GM23338 (cell line): Measurements from ENCODE around the gene FCN1. TPM values are rescaled to one million over a fixed set of nuclear protein-coding genes. Genes with fewer than 3 reads are reported as not detected.

Experiments
- ATAC-seq: fragments of 200-7000 bp; cut with Tn5 transposase; 3 replicates; pipeline ENCODE4 v1.9.1; 2020
- DNase-seq: peaks from one replicate; pipeline ENCODE4 v3.0.0-alpha.2; 2015; ENCODE audit warnings: low spot score
- H2AFZ ChIP-seq: fragments of 200-600 bp; sonication (generic); 2 replicates; pipeline ENCODE4 v1.8.0; 2016; ENCODE audit warnings: antibody characterized with exemption, mild to moderate bottlenecking, moderate library complexity
- H3F3A ChIP-seq: fragments of 200-600 bp; sonication (generic); replicated peaks from 2 replicates; pipeline ENCODE4 v1.8.0; 2017; ENCODE audit warnings: antibody characterized with exemption, mixed run types, low read depth
- H3K27ac ChIP-seq: fragments of 200-600 bp; sonication (generic); 2 replicates; pipeline ENCODE4 v1.6.1; 2016; ENCODE audit warnings: low read depth
- H3K27me3 ChIP-seq: fragments of 200-600 bp; sonication (generic); 2 replicates; pipeline ENCODE4 v1.8.0; 2016; ENCODE audit warnings: mild to moderate bottlenecking, mixed run types, moderate library complexity; ENCODE audit not compliant: insufficient read depth
- H3K36me3 ChIP-seq: fragments of 200-600 bp; sonication (generic); 2 replicates; pipeline ENCODE4 v1.8.0; 2016; ENCODE audit warnings: mild to moderate bottlenecking; ENCODE audit not compliant: insufficient read depth
- H3K4me1 ChIP-seq: fragments of 200-600 bp; sonication (generic); 2 replicates; pipeline ENCODE4 v1.8.0; 2016; ENCODE audit warnings: mild to moderate bottlenecking, moderate library complexity; ENCODE audit not compliant: insufficient read depth
- H3K4me2 ChIP-seq: fragments of 200-600 bp; sonication (generic); 2 replicates; pipeline ENCODE4 v1.7.1; 2017; ENCODE audit warnings: mixed run types
- H3K4me3 ChIP-seq: fragments of 200-600 bp; sonication (generic); 2 replicates; pipeline ENCODE4 v1.6.1; 2016; ENCODE audit warnings: mixed run types
- H3K79me2 ChIP-seq: fragments of 200-600 bp; sonication (generic); replicated peaks from 2 replicates; pipeline ENCODE4 v1.8.0; 2017; ENCODE audit warnings: mild to moderate bottlenecking; ENCODE audit not compliant: insufficient read depth
- H3K9me2 ChIP-seq: fragments of 200-600 bp; sonication (generic); 2 replicates; pipeline ENCODE4 v1.8.0; 2017; ENCODE audit not compliant: insufficient read depth
- H4K20me1 ChIP-seq: fragments of 200-600 bp; sonication (generic); replicated peaks from 2 replicates; pipeline ENCODE4 v1.8.0; 2017; ENCODE audit warnings: mild to moderate bottlenecking; ENCODE audit not compliant: insufficient read depth
- H3K27ac Mint-ChIP-seq: 2 replicates; pipeline ENCODE4 v1.8.0; 2020; ENCODE audit warnings: inconsistent platforms, mild to moderate bottlenecking, moderate library complexity, mixed read lengths
- H3K27me3 Mint-ChIP-seq: 3 replicates; pipeline ENCODE4 v1.8.0; 2022; ENCODE audit warnings: low read depth, mild to moderate bottlenecking, moderate library complexity, mixed read lengths, inconsistent platforms; ENCODE audit not compliant: insufficient read depth, poor library complexity
- H3K36me3 Mint-ChIP-seq: 3 replicates; pipeline ENCODE4 v1.8.0; 2021; ENCODE audit warnings: low read depth, mild to moderate bottlenecking, inconsistent platforms, moderate library complexity, mixed read lengths
- H3K4me1 Mint-ChIP-seq: 3 replicates; pipeline ENCODE4 v1.8.0; 2020; ENCODE audit warnings: mild to moderate bottlenecking, inconsistent platforms, mixed read lengths
- H3K4me3 Mint-ChIP-seq: 3 replicates; pipeline ENCODE4 v1.8.0; 2021; ENCODE audit warnings: moderate library complexity, mild to moderate bottlenecking, inconsistent platforms, mixed read lengths
- H3K9me3 Mint-ChIP-seq: 3 replicates; pipeline ENCODE4 v1.8.0; 2020; ENCODE audit warnings: moderate library complexity, mild to moderate bottlenecking, inconsistent platforms, mixed read lengths
- CREB1 ChIP-seq: fragments of 250-450 bp; sonication (Bioruptor Pico); IDR thresholded peaks from 2 replicates; pipeline ENCODE4 v1.5.0; 2020; ENCODE audit warnings: low read depth, mild to moderate bottlenecking, moderate library complexity
- EZH2 ChIP-seq: fragments of 200-600 bp; sonication (generic); IDR thresholded peaks from one replicate; pipeline ENCODE4 v1.8.0; 2017; ENCODE audit warnings: antibody characterized with exemption, mild to moderate bottlenecking, low read depth; ENCODE audit not compliant: unreplicated experiment
- EZH2phosphoT487 ChIP-seq: fragments of 200-600 bp; sonication (generic); IDR thresholded peaks from one replicate; pipeline ENCODE4 v1.8.1; 2018; ENCODE audit warnings: antibody characterized with exemption; ENCODE audit not compliant: unreplicated experiment
- JUNB ChIP-seq: IDR thresholded peaks from one replicate; pipeline ENCODE4 v1.6.1; 2016; ENCODE audit warnings: antibody characterized with exemption; ENCODE audit not compliant: unreplicated experiment
- NANOG ChIP-seq: IDR thresholded peaks from 2 replicates; pipeline ENCODE4 v1.6.1; 2016; ENCODE audit warnings: antibody characterized with exemption, borderline replicate concordance
- POLR2AphosphoS5 ChIP-seq: IDR thresholded peaks from 2 replicates; pipeline ENCODE4 v1.6.1; 2016; ENCODE audit warnings: antibody characterized with exemption, low read depth
- STAT1 ChIP-seq: IDR thresholded peaks from one replicate; pipeline ENCODE4 v1.6.1; 2016; ENCODE audit warnings: antibody characterized with exemption; ENCODE audit not compliant: unreplicated experiment
- ZNF114 ChIP-seq: fragments of 250-450 bp; sonication (Bioruptor Pico); IDR thresholded peaks from 2 replicates; pipeline ENCODE4 v1.5.0; 2020; ENCODE audit warnings: mild to moderate bottlenecking, moderate library complexity
- ZNF331 ChIP-seq: fragments of 250-450 bp; sonication (Bioruptor Pico); IDR thresholded peaks from 2 replicates; pipeline ENCODE4 v1.5.0; 2020; ENCODE audit warnings: low read depth, mild to moderate bottlenecking, moderate library complexity
- polyA plus RNA-seq: library from polyadenylated mRNA; unstranded; fragments of >200 nt; fragmentation: Nextera tagmentation; extraction: Ambion mirVana; gene quantifications from 2 replicates; pipeline ENCODE4 v1.2.1, GENCODE V29; 2016
- total RNA-seq: library from RNA; depleted of rRNA; stranded (reverse); fragments of >200 nt; shearing (Covaris generic); gene quantifications from 2 replicates; pipeline ENCODE4 v1.2.3, GENCODE V29; 2014
- TF ChIP-seq, protein P1 (sequence below): fragments of 250-450 bp; sonication (Bioruptor Pico); IDR thresholded peaks from 2 replicates; pipeline ENCODE4 v1.5.0; 2020; ENCODE audit warnings: mild to moderate bottlenecking, moderate library complexity
- TF ChIP-seq, protein P2 (sequence below): IDR thresholded peaks from 2 replicates; pipeline ENCODE4 v1.6.1; 2016; ENCODE audit warnings: antibody characterized with exemption
- TF ChIP-seq, protein P3 (sequence below), 2 experiments: fragments of 200-600 bp in 1 of 2; sonication (generic) in 1 of 2; conservative IDR thresholded peaks; 2 replicates each; pipeline versions ENCODE4 v1.5.1 to v1.6.1; 2016 to 2017; ENCODE audit warnings: antibody characterized with exemption in 2 of 2, low read depth in 2 of 2, mild to moderate bottlenecking in 2 of 2, moderate library complexity in 1 of 2
- TF ChIP-seq, protein P4 (sequence below): IDR thresholded peaks from one replicate; pipeline ENCODE4 v1.6.1; 2018; ENCODE audit warnings: antibody characterized with exemption; ENCODE audit not compliant: unreplicated experiment

FCN1 gene
- total and polyA plus RNA-seq, 2 experiments from 2014 or later: not detected

DNA sequence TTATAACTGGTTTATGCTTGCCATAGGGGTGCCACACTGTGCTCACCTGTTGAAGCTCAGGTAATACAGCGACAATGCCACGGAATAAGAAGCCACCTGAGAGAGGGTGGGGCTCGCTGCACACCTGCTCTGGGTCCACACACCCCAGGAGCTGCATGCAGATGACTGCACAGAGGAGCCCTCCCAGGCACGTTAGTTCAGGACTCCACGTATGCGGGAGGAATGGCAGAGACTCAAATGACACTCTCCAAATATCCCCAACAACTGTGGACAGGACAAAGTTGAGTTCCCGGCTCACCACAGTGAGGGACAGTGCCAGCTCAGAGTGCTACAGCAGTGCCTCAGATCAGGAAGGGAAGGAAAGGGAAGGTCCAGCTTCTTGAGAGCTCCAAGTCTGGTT lies 5.8 kb upstream of the FCN1 start:
- no peak overlapping the region for H3K4me2 ChIP-seq
- no peak overlapping the region for H2AFZ ChIP-seq
- H3K27me3 ChIP-seq: no peaks in the 10 kb centered on the region
- TF ChIP-seq NANOG (no peak), ZNF114 (CRISPR knock-in tag) (no peak), POLR2AphosphoS5 (no peak), EZH2phosphoT487 (no peak), CREB1 (CRISPR knock-in tag) (no peak), ZNF331 (CRISPR knock-in tag) (no peak), EZH2 (no peak), STAT1 (no peak), JUNB (no peak)
- TF ChIP-seq, protein P1, sequence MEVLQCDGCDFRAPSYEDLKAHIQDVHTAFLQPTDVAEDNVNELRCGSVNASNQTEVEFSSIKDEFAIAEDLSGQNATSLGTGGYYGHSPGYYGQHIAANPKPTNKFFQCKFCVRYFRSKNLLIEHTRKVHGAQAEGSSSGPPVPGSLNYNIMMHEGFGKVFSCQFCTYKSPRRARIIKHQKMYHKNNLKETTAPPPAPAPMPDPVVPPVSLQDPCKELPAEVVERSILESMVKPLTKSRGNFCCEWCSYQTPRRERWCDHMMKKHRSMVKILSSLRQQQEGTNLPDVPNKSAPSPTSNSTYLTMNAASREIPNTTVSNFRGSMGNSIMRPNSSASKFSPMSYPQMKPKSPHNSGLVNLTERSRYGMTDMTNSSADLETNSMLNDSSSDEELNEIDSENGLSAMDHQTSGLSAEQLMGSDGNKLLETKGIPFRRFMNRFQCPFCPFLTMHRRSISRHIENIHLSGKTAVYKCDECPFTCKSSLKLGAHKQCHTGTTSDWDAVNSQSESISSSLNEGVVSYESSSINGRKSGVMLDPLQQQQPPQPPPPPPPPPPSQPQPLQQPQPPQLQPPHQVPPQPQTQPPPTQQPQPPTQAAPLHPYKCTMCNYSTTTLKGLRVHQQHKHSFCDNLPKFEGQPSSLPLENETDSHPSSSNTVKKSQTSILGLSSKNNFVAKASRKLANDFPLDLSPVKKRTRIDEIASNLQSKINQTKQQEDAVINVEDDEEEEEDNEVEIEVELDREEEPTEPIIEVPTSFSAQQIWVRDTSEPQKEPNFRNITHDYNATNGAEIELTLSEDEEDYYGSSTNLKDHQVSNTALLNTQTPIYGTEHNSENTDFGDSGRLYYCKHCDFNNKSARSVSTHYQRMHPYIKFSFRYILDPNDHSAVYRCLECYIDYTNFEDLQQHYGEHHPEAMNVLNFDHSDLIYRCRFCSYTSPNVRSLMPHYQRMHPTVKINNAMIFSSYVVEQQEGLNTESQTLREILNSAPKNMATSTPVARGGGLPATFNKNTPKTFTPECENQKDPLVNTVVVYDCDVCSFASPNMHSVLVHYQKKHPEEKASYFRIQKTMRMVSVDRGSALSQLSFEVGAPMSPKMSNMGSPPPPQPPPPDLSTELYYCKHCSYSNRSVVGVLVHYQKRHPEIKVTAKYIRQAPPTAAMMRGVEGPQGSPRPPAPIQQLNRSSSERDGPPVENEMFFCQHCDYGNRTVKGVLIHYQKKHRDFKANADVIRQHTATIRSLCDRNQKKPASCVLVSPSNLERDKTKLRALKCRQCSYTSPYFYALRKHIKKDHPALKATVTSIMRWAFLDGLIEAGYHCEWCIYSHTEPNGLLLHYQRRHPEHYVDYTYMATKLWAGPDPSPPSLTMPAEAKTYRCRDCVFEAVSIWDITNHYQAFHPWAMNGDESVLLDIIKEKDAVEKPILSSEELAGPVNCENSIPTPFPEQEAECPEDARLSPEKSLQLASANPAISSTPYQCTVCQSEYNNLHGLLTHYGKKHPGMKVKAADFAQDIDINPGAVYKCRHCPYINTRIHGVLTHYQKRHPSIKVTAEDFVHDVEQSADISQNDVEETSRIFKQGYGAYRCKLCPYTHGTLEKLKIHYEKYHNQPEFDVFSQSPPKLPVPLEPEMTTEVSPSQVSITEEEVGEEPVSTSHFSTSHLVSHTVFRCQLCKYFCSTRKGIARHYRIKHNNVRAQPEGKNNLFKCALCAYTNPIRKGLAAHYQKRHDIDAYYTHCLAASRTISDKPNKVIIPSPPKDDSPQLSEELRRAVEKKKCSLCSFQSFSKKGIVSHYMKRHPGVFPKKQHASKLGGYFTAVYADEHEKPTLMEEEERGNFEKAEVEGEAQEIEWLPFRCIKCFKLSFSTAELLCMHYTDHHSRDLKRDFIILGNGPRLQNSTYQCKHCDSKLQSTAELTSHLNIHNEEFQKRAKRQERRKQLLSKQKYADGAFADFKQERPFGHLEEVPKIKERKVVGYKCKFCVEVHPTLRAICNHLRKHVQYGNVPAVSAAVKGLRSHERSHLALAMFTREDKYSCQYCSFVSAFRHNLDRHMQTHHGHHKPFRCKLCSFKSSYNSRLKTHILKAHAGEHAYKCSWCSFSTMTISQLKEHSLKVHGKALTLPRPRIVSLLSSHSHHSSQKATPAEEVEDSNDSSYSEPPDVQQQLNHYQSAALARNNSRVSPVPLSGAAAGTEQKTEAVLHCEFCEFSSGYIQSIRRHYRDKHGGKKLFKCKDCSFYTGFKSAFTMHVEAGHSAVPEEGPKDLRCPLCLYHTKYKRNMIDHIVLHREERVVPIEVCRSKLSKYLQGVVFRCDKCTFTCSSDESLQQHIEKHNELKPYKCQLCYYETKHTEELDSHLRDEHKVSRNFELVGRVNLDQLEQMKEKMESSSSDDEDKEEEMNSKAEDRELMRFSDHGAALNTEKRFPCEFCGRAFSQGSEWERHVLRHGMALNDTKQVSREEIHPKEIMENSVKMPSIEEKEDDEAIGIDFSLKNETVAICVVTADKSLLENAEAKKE (CRISPR knock-in tag): no peak
- TF ChIP-seq, protein P2, sequence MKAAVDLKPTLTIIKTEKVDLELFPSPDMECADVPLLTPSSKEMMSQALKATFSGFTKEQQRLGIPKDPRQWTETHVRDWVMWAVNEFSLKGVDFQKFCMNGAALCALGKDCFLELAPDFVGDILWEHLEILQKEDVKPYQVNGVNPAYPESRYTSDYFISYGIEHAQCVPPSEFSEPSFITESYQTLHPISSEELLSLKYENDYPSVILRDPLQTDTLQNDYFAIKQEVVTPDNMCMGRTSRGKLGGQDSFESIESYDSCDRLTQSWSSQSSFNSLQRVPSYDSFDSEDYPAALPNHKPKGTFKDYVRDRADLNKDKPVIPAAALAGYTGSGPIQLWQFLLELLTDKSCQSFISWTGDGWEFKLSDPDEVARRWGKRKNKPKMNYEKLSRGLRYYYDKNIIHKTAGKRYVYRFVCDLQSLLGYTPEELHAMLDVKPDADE: no peak
- TF ChIP-seq, protein P3, sequence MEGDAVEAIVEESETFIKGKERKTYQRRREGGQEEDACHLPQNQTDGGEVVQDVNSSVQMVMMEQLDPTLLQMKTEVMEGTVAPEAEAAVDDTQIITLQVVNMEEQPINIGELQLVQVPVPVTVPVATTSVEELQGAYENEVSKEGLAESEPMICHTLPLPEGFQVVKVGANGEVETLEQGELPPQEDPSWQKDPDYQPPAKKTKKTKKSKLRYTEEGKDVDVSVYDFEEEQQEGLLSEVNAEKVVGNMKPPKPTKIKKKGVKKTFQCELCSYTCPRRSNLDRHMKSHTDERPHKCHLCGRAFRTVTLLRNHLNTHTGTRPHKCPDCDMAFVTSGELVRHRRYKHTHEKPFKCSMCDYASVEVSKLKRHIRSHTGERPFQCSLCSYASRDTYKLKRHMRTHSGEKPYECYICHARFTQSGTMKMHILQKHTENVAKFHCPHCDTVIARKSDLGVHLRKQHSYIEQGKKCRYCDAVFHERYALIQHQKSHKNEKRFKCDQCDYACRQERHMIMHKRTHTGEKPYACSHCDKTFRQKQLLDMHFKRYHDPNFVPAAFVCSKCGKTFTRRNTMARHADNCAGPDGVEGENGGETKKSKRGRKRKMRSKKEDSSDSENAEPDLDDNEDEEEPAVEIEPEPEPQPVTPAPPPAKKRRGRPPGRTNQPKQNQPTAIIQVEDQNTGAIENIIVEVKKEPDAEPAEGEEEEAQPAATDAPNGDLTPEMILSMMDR (conservative IDR thresholded peaks at IDR 0.05; ENCODE audit: low read depth in 2 of 2): no peak
- TF ChIP-seq, protein P4, sequence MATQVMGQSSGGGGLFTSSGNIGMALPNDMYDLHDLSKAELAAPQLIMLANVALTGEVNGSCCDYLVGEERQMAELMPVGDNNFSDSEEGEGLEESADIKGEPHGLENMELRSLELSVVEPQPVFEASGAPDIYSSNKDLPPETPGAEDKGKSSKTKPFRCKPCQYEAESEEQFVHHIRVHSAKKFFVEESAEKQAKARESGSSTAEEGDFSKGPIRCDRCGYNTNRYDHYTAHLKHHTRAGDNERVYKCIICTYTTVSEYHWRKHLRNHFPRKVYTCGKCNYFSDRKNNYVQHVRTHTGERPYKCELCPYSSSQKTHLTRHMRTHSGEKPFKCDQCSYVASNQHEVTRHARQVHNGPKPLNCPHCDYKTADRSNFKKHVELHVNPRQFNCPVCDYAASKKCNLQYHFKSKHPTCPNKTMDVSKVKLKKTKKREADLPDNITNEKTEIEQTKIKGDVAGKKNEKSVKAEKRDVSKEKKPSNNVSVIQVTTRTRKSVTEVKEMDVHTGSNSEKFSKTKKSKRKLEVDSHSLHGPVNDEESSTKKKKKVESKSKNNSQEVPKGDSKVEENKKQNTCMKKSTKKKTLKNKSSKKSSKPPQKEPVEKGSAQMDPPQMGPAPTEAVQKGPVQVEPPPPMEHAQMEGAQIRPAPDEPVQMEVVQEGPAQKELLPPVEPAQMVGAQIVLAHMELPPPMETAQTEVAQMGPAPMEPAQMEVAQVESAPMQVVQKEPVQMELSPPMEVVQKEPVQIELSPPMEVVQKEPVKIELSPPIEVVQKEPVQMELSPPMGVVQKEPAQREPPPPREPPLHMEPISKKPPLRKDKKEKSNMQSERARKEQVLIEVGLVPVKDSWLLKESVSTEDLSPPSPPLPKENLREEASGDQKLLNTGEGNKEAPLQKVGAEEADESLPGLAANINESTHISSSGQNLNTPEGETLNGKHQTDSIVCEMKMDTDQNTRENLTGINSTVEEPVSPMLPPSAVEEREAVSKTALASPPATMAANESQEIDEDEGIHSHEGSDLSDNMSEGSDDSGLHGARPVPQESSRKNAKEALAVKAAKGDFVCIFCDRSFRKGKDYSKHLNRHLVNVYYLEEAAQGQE: no peak
- Mint-ChIP-seq H3K9me3 (peaks cover 11% of the 10 kb centered on the region), H3K4me1 (no peaks in the 10 kb centered on the region), H3K4me3 (no peak overlapping the region), H3K27ac (no peak overlapping the region), H3K27me3 (peaks cover 1% of the 10 kb centered on the region), H3K36me3 (peaks cover 4% of the 10 kb centered on the region; the same call in 2 of the 3 replicates)
- no peak overlapping the region for H3K4me3 ChIP-seq
- H3K79me2 ChIP-seq: no peaks in the 10 kb centered on the region
- H3K4me1 ChIP-seq: no peaks in the 10 kb centered on the region
- H4K20me1 ChIP-seq: no peaks in the 10 kb centered on the region
- H3K27ac ChIP-seq: no peak overlapping the region
- H3K9me2 ChIP-seq: 0 out of 2 replicates have a peak, but pooled peaks cover 3% of the 10 kb centered on the region
- no peak for ATAC-seq
- H3F3A ChIP-seq: no peaks in the 10 kb centered on the region
- no peak for DNase-seq
- no peaks in the 10 kb centered on the region for H3K36me3 ChIP-seq
